ENCODE measurements around the gene ILKAP.

Gene ILKAP

GRCh38 chr2:238235856-238236255 is 32.4 kb upstream of the ILKAP start:
- TF ChIP-seq, protein P1, sequence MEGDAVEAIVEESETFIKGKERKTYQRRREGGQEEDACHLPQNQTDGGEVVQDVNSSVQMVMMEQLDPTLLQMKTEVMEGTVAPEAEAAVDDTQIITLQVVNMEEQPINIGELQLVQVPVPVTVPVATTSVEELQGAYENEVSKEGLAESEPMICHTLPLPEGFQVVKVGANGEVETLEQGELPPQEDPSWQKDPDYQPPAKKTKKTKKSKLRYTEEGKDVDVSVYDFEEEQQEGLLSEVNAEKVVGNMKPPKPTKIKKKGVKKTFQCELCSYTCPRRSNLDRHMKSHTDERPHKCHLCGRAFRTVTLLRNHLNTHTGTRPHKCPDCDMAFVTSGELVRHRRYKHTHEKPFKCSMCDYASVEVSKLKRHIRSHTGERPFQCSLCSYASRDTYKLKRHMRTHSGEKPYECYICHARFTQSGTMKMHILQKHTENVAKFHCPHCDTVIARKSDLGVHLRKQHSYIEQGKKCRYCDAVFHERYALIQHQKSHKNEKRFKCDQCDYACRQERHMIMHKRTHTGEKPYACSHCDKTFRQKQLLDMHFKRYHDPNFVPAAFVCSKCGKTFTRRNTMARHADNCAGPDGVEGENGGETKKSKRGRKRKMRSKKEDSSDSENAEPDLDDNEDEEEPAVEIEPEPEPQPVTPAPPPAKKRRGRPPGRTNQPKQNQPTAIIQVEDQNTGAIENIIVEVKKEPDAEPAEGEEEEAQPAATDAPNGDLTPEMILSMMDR (IDR thresholded peaks at IDR 0.05; ENCODE audit: low read length), result no peak
- TF ChIP-seq EZH2phosphoT487 (IDR thresholded peaks at IDR 0.05; ENCODE audit: low read length), result no peak
- no peak for TF ChIP-seq EZH2 (optimal IDR thresholded peaks at IDR 0.05; ENCODE audit: low read depth, low read length)

GRCh38 chr2:238235331-238235732 is 31.8 kb upstream of the ILKAP start:
- no peaks in the 10 kb centered on the region for H3K4me1 ChIP-seq (ENCODE audit: low read length)
- no peak for DNase-seq

More at GRCh38 chr2:238235856-238236255, 32.4 kb upstream of the ILKAP start:
- peaks cover 7% of the 10 kb centered on the region; the same call in 1 of the 2 replicates for H3K79me2 ChIP-seq (ENCODE audit: low read length)
- H3K4me3 ChIP-seq (ENCODE audit: low read length), result no peak overlapping the region
- H3K36me3 ChIP-seq (replicated peaks; ENCODE audit: insufficient read depth, low read length), result no peaks in the 10 kb centered on the region
- no peak overlapping the region for H3K27ac ChIP-seq (ENCODE audit: low read length)
- no peak overlapping the region for H2AFZ ChIP-seq (ENCODE audit: low read length)
- H3K27me3 ChIP-seq (replicated peaks; ENCODE audit: insufficient read depth, low read length), result peaks cover 5% of the 10 kb centered on the region
- DNase-seq, result no peak
- H3K9me2 ChIP-seq (replicated peaks; ENCODE audit: insufficient read depth, low read length), result no peaks in the 10 kb centered on the region
- H3K4me2 ChIP-seq (ENCODE audit: low read depth, low read length), result no peak overlapping the region
- no peaks in the 10 kb centered on the region for H3K4me1 ChIP-seq (ENCODE audit: low read length)
- H3K9ac ChIP-seq (ENCODE audit: low read length), result no peak overlapping the region
- no peaks in the 10 kb centered on the region for H4K20me1 ChIP-seq (ENCODE audit: insufficient read depth, low read length)
- peaks cover 13% of the 10 kb centered on the region; the same call in 1 of the 2 replicates for H3F3A ChIP-seq (ENCODE audit: insufficient read depth, low read length)
- H3K9me3 ChIP-seq (replicated peaks; ENCODE audit: insufficient read depth, low read length), result no peaks in the 10 kb centered on the region

DNA sequence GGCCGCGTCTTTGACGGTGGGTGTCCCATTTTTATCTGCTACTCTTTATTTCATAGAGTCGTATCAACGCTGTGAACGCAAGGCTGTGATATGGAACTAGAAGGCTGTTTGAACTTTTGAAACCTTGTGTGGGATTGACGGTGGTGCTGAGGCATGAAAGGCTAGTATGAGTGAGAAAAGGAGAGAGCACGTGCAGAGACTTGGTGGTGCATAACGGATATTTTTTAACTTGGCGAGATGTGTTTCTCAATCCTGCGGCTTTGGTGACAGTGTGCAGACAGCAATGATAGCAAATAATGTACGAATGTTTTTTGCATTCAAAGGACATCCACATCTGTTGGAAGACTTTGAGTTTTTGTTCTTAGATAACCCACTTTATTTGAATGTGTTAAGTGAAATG is 30.1 kb upstream of the ILKAP start:
- Histone ChIP-seq H3K9me2 (replicated peaks; ENCODE audit: insufficient read depth, low read length) (no peaks in the 10 kb centered on the region), H3K4me1 (ENCODE audit: low read length) (no peaks in the 10 kb centered on the region), H3K9me3 (replicated peaks; ENCODE audit: insufficient read depth, low read length) (no peaks in the 10 kb centered on the region), H3K36me3 (replicated peaks; ENCODE audit: insufficient read depth, low read length) (no peaks in the 10 kb centered on the region), H4K20me1 (ENCODE audit: insufficient read depth, low read length) (no peaks in the 10 kb centered on the region), H2AFZ (ENCODE audit: low read length) (no peak overlapping the region), H3F3A (ENCODE audit: insufficient read depth, low read length) (peaks cover 5% of the 10 kb centered on the region; the same call in 1 of the 2 replicates), H3K9ac (ENCODE audit: low read length) (no peak overlapping the region), H3K4me3 (ENCODE audit: low read length) (no peak overlapping the region), H3K4me2 (ENCODE audit: low read depth, low read length) (no peak overlapping the region), H3K27me3 (replicated peaks; ENCODE audit: insufficient read depth, low read length) (peaks cover 8% of the 10 kb centered on the region), H3K27ac (ENCODE audit: low read length) (no peak overlapping the region), H3K79me2 (ENCODE audit: low read length) (peaks cover 3% of the 10 kb centered on the region; the same call in 1 of the 2 replicates)
- TF ChIP-seq, protein P1 (IDR thresholded peaks at IDR 0.05; ENCODE audit: low read length), result no peak
- TF ChIP-seq EZH2 (optimal IDR thresholded peaks at IDR 0.05; ENCODE audit: low read depth, low read length) (no peak), EZH2phosphoT487 (IDR thresholded peaks at IDR 0.05; ENCODE audit: low read length) (no peak)
- no peak for DNase-seq

More at GRCh38 chr2:238235331-238235732, 31.8 kb upstream of the ILKAP start:
- Histone ChIP-seq H3K9ac (ENCODE audit: low read length) (no peak overlapping the region), H3K27me3 (replicated peaks; ENCODE audit: insufficient read depth, low read length) (peaks cover 8% of the 10 kb centered on the region), H3K36me3 (replicated peaks; ENCODE audit: insufficient read depth, low read length) (no peaks in the 10 kb centered on the region), H3K4me2 (ENCODE audit: low read depth, low read length) (no peak overlapping the region), H3F3A (ENCODE audit: insufficient read depth, low read length) (peaks cover 10% of the 10 kb centered on the region; the same call in 1 of the 2 replicates), H3K9me3 (replicated peaks; ENCODE audit: insufficient read depth, low read length) (no peaks in the 10 kb centered on the region), H3K9me2 (replicated peaks; ENCODE audit: insufficient read depth, low read length) (no peaks in the 10 kb centered on the region), H3K27ac (ENCODE audit: low read length) (no peak overlapping the region), H3K4me3 (ENCODE audit: low read length) (no peak overlapping the region), H4K20me1 (ENCODE audit: insufficient read depth, low read length) (no peaks in the 10 kb centered on the region), H3K79me2 (ENCODE audit: low read length) (peaks cover 7% of the 10 kb centered on the region; the same call in 1 of the 2 replicates), H2AFZ (ENCODE audit: low read length) (no peak overlapping the region)
- TF ChIP-seq EZH2phosphoT487 (IDR thresholded peaks at IDR 0.05; ENCODE audit: low read length) (no peak), EZH2 (optimal IDR thresholded peaks at IDR 0.05; ENCODE audit: low read depth, low read length) (no peak)
- TF ChIP-seq, protein P1 (IDR thresholded peaks at IDR 0.05; ENCODE audit: low read length), result no peak

All from MM.1S (cell line).